K562 (cell line): ENCODE results near the gene CNKSR1. TPM values are rescaled to one million over a fixed set of nuclear protein-coding genes. Genes with fewer than 3 reads are reported as not detected.
A peak's percentile ranks its signal among the peaks of the same experiment; 100 is the strongest.

Experiments used
- C11orf30 ChIP-seq: fragments of 450-650 bp; IDR thresholded peaks from 2 replicates; pipeline ENCODE4 v1.6.1; 2016; ENCODE audit warnings: low read depth, mild to moderate bottlenecking
- CUX1 ChIP-seq: fragments of 200-800 bp; sonication (Bioruptor generic); IDR thresholded peaks from 2 replicates; pipeline ENCODE4 v1.6.1; 2016; ENCODE audit warnings: missing genetic modification characterization, missing compliant biosample characterization
- HDAC8 ChIP-seq: fragments of 450-650 bp; IDR thresholded peaks from 2 replicates; pipeline ENCODE4 v1.6.1; 2016; ENCODE audit warnings: mild to moderate bottlenecking, missing genetic modification characterization, moderate library complexity, missing compliant biosample characterization
- SREBF1 ChIP-seq: fragments of 150-350 bp; IDR thresholded peaks from 2 replicates; pipeline ENCODE4 v1.6.1; 2014; ENCODE audit warnings: antibody characterized with exemption, low read depth, low read length, borderline replicate concordance
- TEAD2 ChIP-seq: fragments of 450-650 bp; IDR thresholded peaks from 2 replicates; pipeline ENCODE4 v1.6.1; 2016; ENCODE audit warnings: missing genetic modification characterization, control low read depth, missing compliant biosample characterization
- UBTF ChIP-seq, 2 experiments: IDR thresholded peaks; 2 replicates each; pipeline ENCODE4 v1.6.1; 2012; ENCODE audit warnings: improper control_type of control experiment in 2 of 2, low read depth in 2 of 2, low read length in 2 of 2, borderline replicate concordance in 1 of 2
- ZBTB40 ChIP-seq, 2 experiments: fragments of 450-650 bp in 1 of 2; sonication (generic) in 1 of 2; formaldehyde crosslinking in 1 of 2; IDR thresholded peaks; 2 replicates each; pipeline versions ENCODE4 v1.7.1 to v1.9.0; 2016 to 2022; ENCODE audit warnings: inconsistent platforms in 1 of 2, mild to moderate bottlenecking in 1 of 2, missing genetic modification reagents in 1 of 2
- ZNF668 ChIP-seq: fragments of 250-450 bp; sonication (Bioruptor Pico); IDR thresholded peaks from 2 replicates; pipeline ENCODE4 v1.8.0; 2022; ENCODE audit warnings: mild to moderate bottlenecking, inconsistent platforms
- ZNF717 ChIP-seq: fragments of 250-450 bp; sonication (Bioruptor Pico); IDR thresholded peaks from 2 replicates; pipeline ENCODE4 v1.5.0; 2021
- polyA plus RNA-seq, 8 experiments: library from polyadenylated mRNA; depleted of rRNA in 4 of 8; stranded (reverse) in 5 of 8; unstranded in 3 of 8; fragments of >200 nt; fragmentation: Nextera tagmentation in 2 of 8; fragmentation: Illumina TruSeq in 1 of 8; extraction: Ambion mirVana in 2 of 8; extraction: Trizol in 1 of 8; gene quantifications; 2 replicates each; pipeline versions ENCODE4 v1.2.1 to v1.2.3, GENCODE V29; 2011 to 2014; ENCODE audit warnings: inconsistent platforms in 1 of 8, missing spikeins in 1 of 8
- total RNA-seq, 7 experiments: library from RNA; depleted of rRNA in 6 of 7; stranded (reverse); fragments of >200 nt in 6 of 7; fragmentation: Illumina TruSeq in 2 of 7; extraction: Trizol in 2 of 7; gene quantifications; 2 replicates each; pipeline versions ENCODE4 v1.2.1 to v1.2.3, GENCODE V29; 2011 to 2021; ENCODE audit warnings: low replicate concordance in 1 of 7

Gene CNKSR1
- total and polyA plus RNA-seq, 9 of the 15 experiments (the other 6 are each of a cell fraction or from before 2014, with no cell fraction given): 0.03 to 2.8 (median 1.1) TPM

- TF ChIP-seq CUX1 (CRISPR knock-in tag) (0 out of 2 replicates have a peak, but pooled peaks have one; percentile 37), TEAD2 (no peak), ZNF668 (CRISPR knock-in tag) (no peak), ZBTB40 (IDR thresholded peaks at IDR 0.05) (peak; percentile 85), ZBTB40 (CRISPR knock-in tag; IDR thresholded peaks at IDR 0.05) (no peak), UBTF (IDR thresholded peaks at IDR 0.05; ENCODE audit: borderline replicate concordance in 1 of 2, low read depth in 2 of 2, low read length in 2 of 2) (peak in 1 of 2 experiments; percentile 24; a peak in 1 of 4 replicates), SREBF1 (peak; percentile 16; the same call in 1 of the 2 replicates), HDAC8 (tag) (0 out of 2 replicates have a peak, but pooled peaks have one; percentile 18), C11orf30 (peak; percentile 94), ZNF717 (CRISPR knock-in tag) (no peak)
These were observed 7.4 kb upstream of the CNKSR1 start, which contains the start of gene ZNF593 (continued) for GRCh38 chr1:26169669-26170471.
